AG04449 (cell line): ENCODE measurements around the gene LYPD6B.

Experiments used
- CTCF ChIA-PET: fragments of 350-600 bp; formaldehyde crosslinking; extraction: SDS; loops from one replicate; lab custom pipeline; 2021; ENCODE audit warnings: antibody characterized with exemption; lab: Yijun Ruan, JAX
- POLR2A ChIA-PET: fragments of 400-600, 350-600 bp; formaldehyde crosslinking; extraction: SDS; loops from one replicate; lab custom pipeline; 2020; ENCODE audit warnings: antibody characterized with exemption, inconsistent platforms; lab: Yijun Ruan, JAX
- DNase-seq: peaks from one replicate; pipeline ENCODE4 v3.0.0-alpha.2; 2010; ENCODE audit warnings: low read depth, low spot score
- H3K4me3 ChIP-seq: 2 replicates; pipeline ENCODE4 v1.5.1; 2011; ENCODE audit warnings: low read depth, mild to moderate bottlenecking, control low read depth, low read length
- TF ChIP-seq, protein P1 (sequence below): IDR thresholded peaks from one replicate; pipeline ENCODE4 v1.5.1; 2011; ENCODE audit warnings: mild to moderate bottlenecking, moderate library complexity, low read length, control low read depth, inconsistent platforms; ENCODE audit not compliant: insufficient read depth; ENCODE audit errors: missing control alignments

The LYPD6B gene

DNA sequence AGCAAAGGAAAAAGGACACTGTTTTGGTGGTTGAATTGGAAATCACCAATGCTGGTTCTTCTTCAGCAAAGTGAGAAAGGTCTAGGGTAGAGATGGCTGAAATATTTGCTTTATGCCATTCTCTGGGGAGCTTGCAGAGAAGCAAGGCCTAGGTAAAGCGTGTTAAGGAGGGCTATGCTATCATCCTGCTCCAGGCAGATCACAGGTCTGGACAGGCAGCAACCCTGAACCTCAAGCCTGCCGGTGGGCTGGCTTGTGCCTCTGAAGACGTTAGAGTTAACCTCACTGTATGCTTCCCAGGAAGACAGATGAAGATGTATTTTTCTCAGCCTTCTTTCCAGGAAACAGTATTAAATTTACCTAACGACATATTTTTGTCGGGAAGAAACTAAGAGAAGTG, 153.4 kb downstream of the LYPD6B start:
- no peak for DNase-seq
- TF ChIP-seq, protein P1, sequence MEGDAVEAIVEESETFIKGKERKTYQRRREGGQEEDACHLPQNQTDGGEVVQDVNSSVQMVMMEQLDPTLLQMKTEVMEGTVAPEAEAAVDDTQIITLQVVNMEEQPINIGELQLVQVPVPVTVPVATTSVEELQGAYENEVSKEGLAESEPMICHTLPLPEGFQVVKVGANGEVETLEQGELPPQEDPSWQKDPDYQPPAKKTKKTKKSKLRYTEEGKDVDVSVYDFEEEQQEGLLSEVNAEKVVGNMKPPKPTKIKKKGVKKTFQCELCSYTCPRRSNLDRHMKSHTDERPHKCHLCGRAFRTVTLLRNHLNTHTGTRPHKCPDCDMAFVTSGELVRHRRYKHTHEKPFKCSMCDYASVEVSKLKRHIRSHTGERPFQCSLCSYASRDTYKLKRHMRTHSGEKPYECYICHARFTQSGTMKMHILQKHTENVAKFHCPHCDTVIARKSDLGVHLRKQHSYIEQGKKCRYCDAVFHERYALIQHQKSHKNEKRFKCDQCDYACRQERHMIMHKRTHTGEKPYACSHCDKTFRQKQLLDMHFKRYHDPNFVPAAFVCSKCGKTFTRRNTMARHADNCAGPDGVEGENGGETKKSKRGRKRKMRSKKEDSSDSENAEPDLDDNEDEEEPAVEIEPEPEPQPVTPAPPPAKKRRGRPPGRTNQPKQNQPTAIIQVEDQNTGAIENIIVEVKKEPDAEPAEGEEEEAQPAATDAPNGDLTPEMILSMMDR, result no peak
- CTCF ChIA-PET, result no interaction called here
- H3K4me3 ChIP-seq, result no peak overlapping the region
- POLR2A ChIA-PET, result no interaction called here

- POLR2A ChIA-PET, result no interaction called here
- TF ChIP-seq, protein P1, result no peak
- no peak for DNase-seq
- no peak overlapping the region for H3K4me3 ChIP-seq
- CTCF ChIA-PET, result no interaction called here
Observed at GRCh38 chr2:149192427-149192826, 153.9 kb downstream of the LYPD6B start.

GRCh38 chr2:149200109-149200520, 161.6 kb downstream of the LYPD6B start:
- ChIA-PET POLR2A (interaction anchor here (1.0 kb wide), 1 partner anchor 363 kb away, joined by 3 read pairs; no protein-coding TSS in a partner anchor), CTCF (no interaction called here)
- DNase-seq, result no peak
- TF ChIP-seq, protein P1, result no peak
- H3K4me3 ChIP-seq, result no peak overlapping the region

DNA sequence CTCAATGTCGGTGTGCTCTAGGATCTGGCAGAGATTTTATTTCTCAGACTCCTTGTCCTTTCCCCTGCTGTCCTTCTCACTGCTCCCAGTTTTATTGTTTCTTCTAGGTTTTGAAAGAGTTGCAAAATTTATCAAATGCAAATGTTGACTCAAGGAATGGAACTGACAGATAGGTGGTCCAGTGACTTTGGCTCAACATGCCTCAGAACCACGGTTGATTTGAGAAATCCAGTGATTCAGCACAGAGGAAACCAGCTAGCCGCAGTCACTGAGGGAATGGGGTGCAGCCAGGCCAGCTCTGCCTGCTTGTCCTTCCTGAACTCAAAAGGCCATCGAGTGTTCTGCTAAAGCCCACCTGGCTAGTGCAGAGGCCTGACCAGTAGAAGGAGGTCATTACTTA, 166.2 kb downstream of the LYPD6B start:
- CTCF ChIA-PET, result interaction anchor here (1.1 kb wide), 1 partner anchor 11 kb away, joined by 3 read pairs; no protein-coding TSS in a partner anchor
- no peak for DNase-seq
- TF ChIP-seq, protein P1, result no peak
- H3K4me3 ChIP-seq, result no peak overlapping the region
- POLR2A ChIA-PET, result no interaction called here

DNA sequence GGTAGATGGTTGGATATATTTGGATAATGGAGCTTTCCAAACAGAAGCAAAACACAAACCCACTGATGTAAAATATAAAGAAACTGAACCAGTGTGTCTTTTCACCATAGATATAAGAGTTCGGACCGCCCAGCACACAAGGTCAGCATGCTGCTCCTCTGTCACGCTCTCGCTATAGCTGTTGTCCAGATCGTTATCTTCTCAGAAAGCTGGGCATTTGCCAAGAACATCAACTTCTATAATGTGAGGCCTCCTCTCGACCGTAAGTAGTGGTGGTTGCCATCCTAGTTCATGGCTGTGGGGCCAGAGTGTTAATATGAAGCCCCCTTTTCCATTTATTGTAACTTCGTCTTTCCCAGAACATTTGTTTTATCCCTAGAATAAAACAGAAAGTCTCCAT, 166.6 kb downstream of the LYPD6B start:
- TF ChIP-seq, protein P1, result no peak
- H3K4me3 ChIP-seq, result no peak overlapping the region
- CTCF ChIA-PET, result interaction anchor here (1.1 kb wide), 1 partner anchor 12 kb away, joined by 3 read pairs; no protein-coding TSS in a partner anchor
- POLR2A ChIA-PET, result no interaction called here
- DNase-seq, result no peak

- CTCF ChIA-PET, result interaction anchor here (1.2 kb wide), 1 partner anchor 347 kb away, joined by 3 read pairs; no protein-coding TSS in a partner anchor
- no peak overlapping the region for H3K4me3 ChIP-seq
- TF ChIP-seq, protein P1, result no peak
- POLR2A ChIA-PET, result no interaction called here
- no peak for DNase-seq
Observed at GRCh38 chr2:149213764-149214493, 175.4 kb downstream of the LYPD6B start.
